Heart left ventricle (tissue), 16 donors: ENCODE data around the gene RPL3. TPM values are rescaled to one million over a fixed set of nuclear protein-coding genes. Genes with fewer than 3 reads are reported as not detected.
"Not testable (repeated sequence)": the region's sequence is repeated elsewhere in the genome, so short reads cannot be mapped to it uniquely, and the experiment has no call there.

ENCODE experiments used
- ATAC-seq, 4 donors: fragments of 200-7000 bp; cut with Tn5 transposase; one replicate each; pipeline ENCODE4 v1.9.1; 2020 to 2022; ENCODE audit warnings: moderate library complexity in 4 of 4, mild to moderate bottlenecking in 3 of 4, moderate number of reproducible peaks in 1 of 4
- DNase-seq, 5 donors: peaks; one replicate each; pipeline ENCODE4 v3.0.0-alpha.2; 2020
- H3K27ac ChIP-seq, 12 donors: fragments of 200-600 bp; sonication (generic) in 4 of 12; one replicate each; pipeline versions ENCODE4 v1.5.0 to v1.8.0; 2016 to 2022; ENCODE audit warnings: mild to moderate bottlenecking in 2 of 12
- H3K27me3 ChIP-seq, 9 donors: fragments of 200-600 bp; sonication (generic) in 2 of 9; one replicate each; pipeline versions ENCODE4 v1.5.1 to v1.8.0; 2016 to 2022; ENCODE audit warnings: mild to moderate bottlenecking in 3 of 9
- H3K36me3 ChIP-seq, 9 donors: fragments of 200-600 bp; sonication (generic) in 2 of 9; one replicate each; pipeline versions ENCODE4 v1.5.0 to v1.8.0; 2018 to 2022; ENCODE audit warnings: mild to moderate bottlenecking in 2 of 9
- H3K4me1 ChIP-seq, 12 donors: fragments of 200-600 bp; sonication (generic) in 4 of 12; one replicate each; pipeline versions ENCODE4 v1.5.0 to v1.8.0; 2016 to 2022; ENCODE audit warnings: mild to moderate bottlenecking in 3 of 12
- H3K4me3 ChIP-seq, 12 donors: fragments of 200-600 bp; sonication (generic) in 4 of 12; one replicate each; pipeline versions ENCODE4 v1.5.0 to v1.8.0; 2017 to 2022; ENCODE audit warnings: mild to moderate bottlenecking in 9 of 12, moderate library complexity in 4 of 12
- H3K9me3 ChIP-seq, 12 donors: fragments of 200-600 bp; sonication (generic) in 4 of 12; one replicate each; pipeline versions ENCODE4 v1.5.0 to v1.8.0; 2016 to 2022; ENCODE audit warnings: mild to moderate bottlenecking in 1 of 12
- POLR2A ChIP-seq, 2 donors: fragments of 450-650 bp; IDR thresholded peaks; one replicate each; pipeline ENCODE4 v1.6.1; 2017; ENCODE audit warnings: antibody characterized with exemption in 2 of 2, mild to moderate bottlenecking in 2 of 2, moderate library complexity in 2 of 2
- WGBS, 4 donors: extraction: QIAGEN DNeasy Blood & Tissue Kit in 2 of 4; methylation state at CpG; one replicate each; pipeline versions ENCODE4 v1.1.5 to v1.1.7; 2013 to 2018; 5-methylcytosine and 5-hydroxymethylcytosine counted together
- intact Hi-C, 10 donors: fragments of 100-400 bp; cut with DNase I; formaldehyde crosslinking; loops; one replicate each; pipeline versions ENCODE4 v1.11.1 to v1.14.2; 2022
- polyA plus RNA-seq, 2 donors: library from polyadenylated mRNA; stranded (reverse); fragments of 200-250 nt; gene quantifications; one replicate each; pipeline ENCODE4 v1.2.3, GENCODE V29; 2013
- total RNA-seq, 9 donors: library from RNA; depleted of rRNA in 2 of 9; stranded (reverse); fragments of >200 nt in 2 of 9; fragmentation: NEBNext Ultra II Directional in 3 of 9; extraction: Animal tissue kit (Norgen Biotek cat#: 25700) in 3 of 9; gene quantifications; one replicate each; pipeline versions ENCODE4 v1.1.0 to v1.2.4, GENCODE V29; 2016 to 2023
- TF ChIP-seq, protein P1 (sequence below), 12 donors: fragments of 200-600 bp; sonication (generic) in 4 of 12; IDR thresholded peaks; one replicate each; pipeline versions ENCODE4 v1.5.0 to v1.8.0; 2018 to 2022; ENCODE audit warnings: antibody characterized with exemption in 12 of 12, mild to moderate bottlenecking in 5 of 12
- donor health status: ischemic (EF 13 %, LVEDD 7.1; RV severe dilation, severe dysfunction).
- donor health status: healthy with polysubstance abuse.
- donor health status: DM: no; HTN: yes; CAD: no.
- donor health status: DM: no; HTN: no; CAD: no.
- donor health status: ischemic (EF 25% LVEDD 6.9; RV normal size, moderate dysfunction).
- donor health status: ischemic (EF 25% LVEDD 5.7; RV mildly dilated, moderate dysfunction).
- donor health status: healthy.
- donor health status: DM: yes; HTN: yes; CAD: no.
- donor health status: ischemic (EF 35%, LVEDD 5.7; RV mildly dilated, moderate dysfunction).
- donor health status: nonischemic (EF 11% LVEDD 7.7; RV severe dilation, severe dysfunction).
- donor health status: DM: yes; HTN: yes; CAD: no.
- donor health status: PGD.
- donor health status: ischemic (EF 29% LVEDD 5.4; RV normal size, mild dysfunction).
- donor health status: nonischemic (EF 23%, LVEDD 6.1; RV moderate dilation, normal function).

The RPL3 gene
- total and polyA plus RNA-seq, 11 donors, result 237 to 1,765 (median 336) TPM

- Histone ChIP-seq H3K4me1 (peaks cover 0 to 29% (median 0%) of the 10 kb centered on the region in 12 donors), H3K27ac (no peak overlapping the region), H3K9me3 (no peaks in the 10 kb centered on the region), H3K4me3 (no peak overlapping the region), H3K27me3 (no peaks in the 10 kb centered on the region), H3K36me3 (no peaks in the 10 kb centered on the region)
- 87 to 96% (median 91%) methylated on average over 11 to 18 of the region's 18 CpGs for WGBS, 4 donors
- DNase-seq (no peak), ATAC-seq (peak in 1 of 4 donors; percentile 45)
- intact Hi-C loops, result no loop called here
- TF ChIP-seq, protein P1, sequence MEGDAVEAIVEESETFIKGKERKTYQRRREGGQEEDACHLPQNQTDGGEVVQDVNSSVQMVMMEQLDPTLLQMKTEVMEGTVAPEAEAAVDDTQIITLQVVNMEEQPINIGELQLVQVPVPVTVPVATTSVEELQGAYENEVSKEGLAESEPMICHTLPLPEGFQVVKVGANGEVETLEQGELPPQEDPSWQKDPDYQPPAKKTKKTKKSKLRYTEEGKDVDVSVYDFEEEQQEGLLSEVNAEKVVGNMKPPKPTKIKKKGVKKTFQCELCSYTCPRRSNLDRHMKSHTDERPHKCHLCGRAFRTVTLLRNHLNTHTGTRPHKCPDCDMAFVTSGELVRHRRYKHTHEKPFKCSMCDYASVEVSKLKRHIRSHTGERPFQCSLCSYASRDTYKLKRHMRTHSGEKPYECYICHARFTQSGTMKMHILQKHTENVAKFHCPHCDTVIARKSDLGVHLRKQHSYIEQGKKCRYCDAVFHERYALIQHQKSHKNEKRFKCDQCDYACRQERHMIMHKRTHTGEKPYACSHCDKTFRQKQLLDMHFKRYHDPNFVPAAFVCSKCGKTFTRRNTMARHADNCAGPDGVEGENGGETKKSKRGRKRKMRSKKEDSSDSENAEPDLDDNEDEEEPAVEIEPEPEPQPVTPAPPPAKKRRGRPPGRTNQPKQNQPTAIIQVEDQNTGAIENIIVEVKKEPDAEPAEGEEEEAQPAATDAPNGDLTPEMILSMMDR (IDR thresholded peaks at IDR 0.05), result no peak
- no peak for TF ChIP-seq POLR2A (IDR thresholded peaks at IDR 0.05)
These were observed 8.8 kb upstream of the RPL3 start for GRCh38 chr22:39327995-39328754.

DNA sequence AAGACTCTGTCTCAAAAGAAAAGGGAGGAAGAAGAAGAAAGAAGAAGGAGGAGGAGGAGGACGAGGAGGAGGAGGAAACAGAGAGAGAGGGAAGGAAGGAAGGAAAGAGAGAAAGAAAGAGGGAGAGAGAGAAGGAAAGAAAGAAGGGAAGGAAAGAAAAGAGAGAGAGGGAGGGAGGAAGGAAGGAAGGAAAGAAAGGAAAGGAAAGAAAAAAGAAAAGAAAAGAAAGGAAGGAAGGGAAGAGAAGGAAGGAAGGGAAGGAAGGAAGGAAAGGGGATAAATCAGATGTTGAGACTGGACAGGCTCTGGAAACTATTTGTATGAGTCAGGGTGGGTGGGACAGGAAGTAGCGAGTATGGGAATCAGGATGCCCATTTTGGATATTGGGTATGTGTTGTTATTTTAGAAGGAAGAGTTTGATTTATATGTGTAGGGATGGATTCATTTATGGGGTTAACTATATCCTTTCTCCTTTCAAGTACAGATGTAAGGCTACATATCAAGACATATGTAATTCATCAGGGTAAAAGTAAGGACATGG, 6.0 kb upstream of the RPL3 start:
- intact Hi-C loops, result no loop called here
- 56 to 68% (median 60%) methylated on average over 2 of the region's 2 CpGs for WGBS, 4 donors
- TF ChIP-seq POLR2A (IDR thresholded peaks at IDR 0.05), result no peak
- TF ChIP-seq, protein P1 (IDR thresholded peaks at IDR 0.05), result no peak

GRCh38 chr22:39320616-39321029, 1.2 kb upstream of the RPL3 start:
- not testable (repeated sequence) for H3K9me3 ChIP-seq, ATAC-seq, H3K27me3 ChIP-seq, DNase-seq
- H3K36me3 ChIP-seq, result peaks cover 0 to 28% (median 26%) of the 10 kb centered on the region in 9 donors
- H3K27ac ChIP-seq, result peak overlapping the region in 11 of 12 donors; percentile 93 to 100 (median 97)
- peak overlapping the region in 10 of 12 donors; percentile 58 to 93 (median 78) for H3K4me3 ChIP-seq
- 81 to 90% (median 89%) methylated on average over 24 of the region's 24 CpGs for WGBS, 4 donors
- peaks cover 17 to 38% (median 32%) of the 10 kb centered on the region in 12 donors for H3K4me1 ChIP-seq
- intact Hi-C loops, result loop anchor here in 1 of 10 donors (1.0 kb wide), 1 partner anchor 23 kb away; no protein-coding TSS in a partner anchor

More for the DNA sequence above, 6.0 kb upstream of the RPL3 start:
- DNase-seq (no peak), ATAC-seq (no peak)
- Histone ChIP-seq H3K4me1 (peaks cover 0 to 10% (median 0%) of the 10 kb centered on the region in 12 donors), H3K27ac (no peak overlapping the region), H3K9me3 (no peaks in the 10 kb centered on the region), H3K27me3 (no peaks in the 10 kb centered on the region), H3K36me3 (no peaks in the 10 kb centered on the region), H3K4me3 (no peak overlapping the region)

DNA sequence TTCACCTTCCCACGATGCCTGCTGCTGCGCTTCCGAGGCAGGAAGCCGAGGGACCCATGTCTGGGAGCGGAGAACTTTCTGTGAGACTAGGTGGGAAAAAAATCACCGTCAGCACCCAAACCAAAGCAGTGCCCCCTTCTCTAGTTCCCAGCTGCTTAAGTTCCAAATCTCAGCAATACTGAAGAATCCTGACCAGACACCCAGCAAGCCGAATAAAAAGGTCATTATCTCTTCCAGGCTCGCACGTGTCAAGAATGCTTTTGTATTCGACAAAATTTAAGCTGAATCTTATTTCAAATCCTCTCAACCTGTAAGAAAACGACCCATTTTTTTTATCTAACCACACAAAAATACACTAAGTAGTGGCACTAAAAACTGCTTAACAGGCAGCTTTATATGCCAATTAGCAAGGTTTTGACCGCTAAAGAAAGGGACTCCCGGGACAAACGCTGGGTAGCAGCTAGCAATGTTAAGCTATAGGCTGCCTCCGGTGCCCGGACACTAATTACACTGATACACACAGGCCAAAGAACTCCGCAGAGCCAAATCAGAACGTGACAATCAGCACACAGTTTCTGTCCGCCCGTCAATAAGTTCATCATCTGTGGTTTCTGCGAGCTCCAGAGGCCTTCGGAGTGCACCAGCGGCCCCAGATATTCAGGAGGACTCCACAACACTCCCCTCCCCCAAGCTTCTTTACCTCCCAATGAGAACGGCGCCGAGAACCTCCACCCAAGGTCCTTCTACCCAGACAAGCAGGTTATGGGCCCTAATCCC, 728 bp downstream of the RPL3 start:
- ATAC-seq (peak; percentile 4 to 21 (median 8)), DNase-seq (no peak)
- 2 to 3% (median 2%) methylated on average over 24 to 26 of the region's 26 CpGs for WGBS, 4 donors
- H3K36me3 ChIP-seq, result peaks cover 0 to 47% (median 45%) of the 10 kb centered on the region in 9 donors
- H3K4me1 ChIP-seq, result peaks cover 24 to 57% (median 50%) of the 10 kb centered on the region in 12 donors
- TF ChIP-seq, protein P1 (IDR thresholded peaks at IDR 0.05), result no peak
- TF ChIP-seq POLR2A (IDR thresholded peaks at IDR 0.05), result no peak
- intact Hi-C loops, result loop anchor here in 9 of 10 donors (1.0 to 10.0 kb wide), 12 partner anchors 166 to 554 kb away; partner anchors contain the start of genes CBX7 (in 6 of the 9), ATF4 (in 4 of the 9) and CBX6 (in 4 of the 9)
- H3K4me3 ChIP-seq, result peak overlapping the region; percentile 58 to 93 (median 78)
- H3K27me3 ChIP-seq, result no peaks in the 10 kb centered on the region
- H3K27ac ChIP-seq, result peak overlapping the region; percentile 72 to 100 (median 96)
- H3K9me3 ChIP-seq, result no peaks in the 10 kb centered on the region
